Activated naive CD8-positive, alpha-beta T cell treated with anti-CD3 and anti-CD28 coated beads, Interleukin-2, amount 10 ng/mL, durations not matched to agents 7 days and 5 days (primary cell): ENCODE results near the gene BRSK2. TPM values are rescaled to one million over a fixed set of nuclear protein-coding genes. Genes with fewer than 3 reads are reported as not detected.

Experiments used
- ATAC-seq: fragments of 150-1000 bp; cut with Tn5 transposase; one replicate; pipeline ENCODE4 v1.10.0; 2021; ENCODE audit warnings: low read depth, moderate library complexity
- POLR2A ChIA-PET: fragments of 350-600 bp; sonication (Branson Sonifier 250); formaldehyde crosslinking; loops from one replicate; lab custom pipeline; 2021; ENCODE audit warnings: antibody characterized with exemption; lab: Charles Lee
- DNase-seq: peaks from one replicate; pipeline ENCODE4 v3.0.0; 2021
- H3K27ac Mint-ChIP-seq: one replicate; pipeline ENCODE4 v1.8.0; 2022; ENCODE audit warnings: mild to moderate bottlenecking, mixed read lengths
- H3K27me3 Mint-ChIP-seq: one replicate; pipeline ENCODE4 v1.8.0; 2022; ENCODE audit warnings: mild to moderate bottlenecking, moderate library complexity, mixed read lengths
- H3K36me3 Mint-ChIP-seq: one replicate; pipeline ENCODE4 v1.8.0; 2021; ENCODE audit warnings: mild to moderate bottlenecking, mixed read lengths
- H3K4me1 Mint-ChIP-seq: one replicate; pipeline ENCODE4 v1.8.0; 2021; ENCODE audit warnings: mixed read lengths
- H3K4me3 Mint-ChIP-seq: one replicate; pipeline ENCODE4 v1.8.0; 2022; ENCODE audit warnings: mild to moderate bottlenecking, moderate library complexity, mixed read lengths
- H3K9me3 Mint-ChIP-seq: one replicate; pipeline ENCODE4 v1.8.0; 2021; ENCODE audit warnings: mixed read lengths
- total RNA-seq, 2 experiments: library from RNA; stranded (reverse); gene quantifications; one replicate each; pipeline ENCODE4 v1.2.3, GENCODE V29; 2021

Gene BRSK2
- total RNA-seq, 2 experiments from 2014 or later = 0.36 to 0.37 TPM

DNA sequence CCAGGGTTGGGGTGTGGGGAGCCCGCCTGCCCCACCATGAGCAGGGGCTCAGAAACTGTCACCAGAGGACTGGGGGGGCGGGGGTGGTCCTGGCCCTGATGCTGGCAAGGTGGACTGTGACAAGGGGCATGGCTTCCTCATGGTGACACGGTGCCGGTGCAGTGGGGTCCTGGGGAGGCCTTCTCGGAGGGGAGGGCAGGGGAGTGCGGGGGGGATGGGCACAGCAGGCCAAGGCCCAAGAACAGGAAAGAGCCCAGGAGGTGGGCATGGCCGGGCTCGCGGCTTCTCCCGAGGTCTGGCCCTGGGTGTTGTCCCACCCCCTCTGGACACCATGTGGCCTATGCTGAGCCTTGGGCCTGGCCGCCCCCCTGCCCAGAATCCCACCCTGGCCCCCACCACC, 49.6 kb downstream of the BRSK2 start:
- POLR2A ChIA-PET = no interaction called here
- DNase-seq (no peak), ATAC-seq (no peak)
- Mint-ChIP-seq H3K27ac (no peak overlapping the region), H3K9me3 (no peaks in the 10 kb centered on the region), H3K36me3 (no peaks in the 10 kb centered on the region), H3K4me1 (no peaks in the 10 kb centered on the region), H3K4me3 (no peak overlapping the region), H3K27me3 (no peaks in the 10 kb centered on the region)

DNA sequence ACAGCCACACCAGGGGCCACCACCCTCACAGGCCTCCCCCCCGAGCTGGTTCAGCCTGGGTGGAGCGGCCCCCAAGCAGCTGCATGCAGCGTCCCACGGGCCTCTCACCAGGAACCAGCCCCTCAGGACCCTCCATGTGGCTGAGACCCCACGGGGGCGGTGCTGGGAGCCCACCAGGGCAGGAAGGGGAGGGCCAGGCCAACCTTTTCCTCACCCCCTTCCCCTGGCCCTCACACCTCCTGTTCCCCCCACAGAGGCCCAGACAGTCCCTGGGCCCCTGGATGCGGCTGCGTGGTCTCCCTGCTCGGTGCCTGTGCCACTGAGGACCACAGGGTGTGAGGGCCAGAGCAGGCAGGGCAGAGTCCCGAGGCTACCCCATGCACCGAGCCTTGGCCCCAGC, 50.3 kb downstream of the BRSK2 start:
- DNase-seq = no peak
- H3K4me3 Mint-ChIP-seq = no peak overlapping the region
- no peaks in the 10 kb centered on the region for H3K4me1 Mint-ChIP-seq
- no peaks in the 10 kb centered on the region for H3K9me3 Mint-ChIP-seq
- no peaks in the 10 kb centered on the region for H3K27me3 Mint-ChIP-seq
- POLR2A ChIA-PET = no interaction called here
- ATAC-seq = no peak
- H3K36me3 Mint-ChIP-seq = no peaks in the 10 kb centered on the region
- H3K27ac Mint-ChIP-seq = no peak overlapping the region

DNA sequence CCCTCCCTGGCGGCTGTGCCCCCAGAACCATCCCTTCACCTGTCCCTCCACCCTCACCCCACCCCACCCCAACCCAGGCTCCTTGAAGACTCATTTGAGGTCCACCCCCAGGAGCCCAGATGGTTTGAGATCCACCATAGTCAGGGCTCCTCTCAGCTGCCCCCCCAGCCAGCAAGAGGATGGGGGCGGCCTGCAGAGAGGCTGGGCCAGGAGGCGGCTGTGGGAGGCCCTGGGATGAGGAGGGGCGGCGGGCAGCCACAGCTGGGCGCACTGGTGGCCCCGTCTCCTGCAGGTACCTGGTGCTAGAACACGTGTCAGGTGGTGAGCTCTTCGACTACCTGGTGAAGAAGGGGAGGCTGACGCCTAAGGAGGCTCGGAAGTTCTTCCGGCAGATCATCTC, 50.8 kb downstream of the BRSK2 start:
- no peaks in the 10 kb centered on the region for H3K9me3 Mint-ChIP-seq
- ATAC-seq (no peak), DNase-seq (no peak)
- H3K36me3 Mint-ChIP-seq = no peaks in the 10 kb centered on the region
- no peaks in the 10 kb centered on the region for H3K4me1 Mint-ChIP-seq
- no peaks in the 10 kb centered on the region for H3K27me3 Mint-ChIP-seq
- no peak overlapping the region for H3K4me3 Mint-ChIP-seq
- H3K27ac Mint-ChIP-seq = no peak overlapping the region
- POLR2A ChIA-PET = no interaction called here

DNA sequence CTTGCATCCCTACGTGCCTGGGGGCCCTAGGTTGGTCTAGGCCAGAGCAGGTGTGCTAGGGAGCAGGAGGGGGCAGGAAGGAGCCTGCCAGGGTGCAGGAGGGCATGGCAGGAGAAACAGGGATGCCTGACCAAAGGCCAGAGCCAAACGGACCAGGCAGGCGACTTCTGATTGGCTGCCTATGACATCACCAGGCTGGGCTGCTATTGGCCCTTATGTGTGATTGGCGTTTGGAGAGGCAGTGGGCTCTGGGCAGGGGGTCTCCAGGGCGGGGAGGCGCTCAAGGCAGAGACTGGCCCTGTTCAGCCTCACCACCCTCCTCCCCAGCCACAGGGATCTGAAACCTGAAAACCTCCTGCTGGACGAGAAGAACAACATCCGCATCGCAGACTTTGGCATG, 52.4 kb downstream of the BRSK2 start:
- no peak for ATAC-seq
- Mint-ChIP-seq H3K9me3 (no peaks in the 10 kb centered on the region), H3K4me3 (no peak overlapping the region), H3K36me3 (no peaks in the 10 kb centered on the region), H3K4me1 (no peaks in the 10 kb centered on the region), H3K27me3 (no peaks in the 10 kb centered on the region), H3K27ac (no peak overlapping the region)
- POLR2A ChIA-PET = no interaction called here
- no peak for DNase-seq

DNA sequence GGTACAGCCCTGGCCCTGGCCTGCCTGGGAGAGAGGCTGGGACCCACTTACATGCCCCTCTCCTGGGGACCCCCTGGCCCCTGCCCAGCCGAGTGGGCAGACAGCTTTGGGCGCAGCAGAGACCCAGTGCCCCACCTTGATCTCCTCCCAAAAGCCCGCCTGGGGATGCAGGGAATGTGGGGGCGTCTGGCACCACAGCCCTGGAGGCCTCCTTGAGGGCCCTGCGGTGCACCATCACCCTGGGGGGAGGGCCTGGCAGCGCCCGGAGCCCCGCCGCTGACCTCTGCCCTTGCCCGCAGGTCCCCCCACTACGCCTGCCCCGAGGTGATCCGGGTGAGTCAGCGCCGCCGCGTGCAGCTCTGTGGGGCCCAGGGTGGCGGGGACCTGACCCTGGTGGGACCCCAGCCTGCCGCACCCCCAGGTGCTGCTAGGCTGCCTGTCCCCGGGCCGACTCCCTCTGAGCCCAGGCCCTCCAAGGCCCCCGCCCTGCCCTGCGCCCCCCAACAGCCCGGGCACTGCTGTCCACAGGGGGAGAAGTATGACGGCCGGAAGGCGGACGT, 53.2 kb downstream of the BRSK2 start:
- no peaks in the 10 kb centered on the region for H3K9me3 Mint-ChIP-seq
- POLR2A ChIA-PET = no interaction called here

DNA sequence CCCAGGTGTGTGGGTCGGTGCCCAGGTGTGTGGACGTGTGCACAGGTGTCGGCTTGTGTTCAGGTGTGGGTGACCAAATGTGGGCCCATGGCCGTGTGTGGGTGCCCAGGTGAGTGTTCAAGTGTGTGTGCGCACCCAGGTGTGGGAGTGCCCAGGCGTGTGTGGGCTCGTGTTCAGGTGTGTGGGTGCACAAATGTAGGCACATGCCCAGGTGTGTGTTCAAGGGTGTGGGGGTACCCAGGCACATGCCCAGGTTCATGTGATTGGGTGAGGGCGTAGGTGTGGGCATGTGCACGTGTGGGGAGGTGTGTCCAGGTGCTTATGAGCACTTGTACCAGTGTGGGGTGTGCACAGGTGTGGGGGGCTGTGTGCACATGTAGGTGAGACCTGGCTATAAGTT, 54.0 kb downstream of the BRSK2 start:
- H3K27ac Mint-ChIP-seq = no peak overlapping the region
- no peaks in the 10 kb centered on the region for H3K36me3 Mint-ChIP-seq
- H3K9me3 Mint-ChIP-seq = no peaks in the 10 kb centered on the region
- H3K4me3 Mint-ChIP-seq = no peak overlapping the region
- no peak for DNase-seq
- no peak for ATAC-seq
- no peaks in the 10 kb centered on the region for H3K4me1 Mint-ChIP-seq
- no peaks in the 10 kb centered on the region for H3K27me3 Mint-ChIP-seq
- POLR2A ChIA-PET = no interaction called here

More for the DNA sequence above, 53.2 kb downstream of the BRSK2 start:
- Mint-ChIP-seq H3K4me3 (no peak overlapping the region), H3K27me3 (no peaks in the 10 kb centered on the region), H3K27ac (no peak overlapping the region), H3K4me1 (no peaks in the 10 kb centered on the region), H3K36me3 (no peaks in the 10 kb centered on the region)
- ATAC-seq = no peak
- no peak for DNase-seq

DNA sequence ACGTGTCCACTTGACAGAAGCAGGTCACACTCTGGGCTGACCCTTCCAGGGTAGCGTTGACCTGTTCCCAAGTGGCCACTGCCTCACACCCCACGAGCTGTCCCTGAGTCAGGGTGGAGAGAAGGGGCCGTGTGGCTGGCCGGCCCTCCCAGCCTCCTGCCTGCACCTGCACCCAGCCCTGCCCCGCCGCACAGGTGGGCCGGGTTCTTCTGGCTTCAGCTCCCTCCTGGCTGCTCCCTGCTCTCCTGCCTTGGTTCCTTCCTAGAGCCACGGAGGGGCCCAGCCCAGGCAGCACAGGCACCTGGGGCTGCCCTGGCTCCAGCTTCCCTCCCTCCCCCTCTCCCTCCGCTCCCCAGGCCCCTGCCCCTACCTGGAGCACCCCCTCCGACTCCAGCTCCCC, 54.6 kb downstream of the BRSK2 start:
- Mint-ChIP-seq H3K36me3 (no peaks in the 10 kb centered on the region), H3K27me3 (no peaks in the 10 kb centered on the region), H3K27ac (no peak overlapping the region), H3K4me1 (no peaks in the 10 kb centered on the region), H3K4me3 (no peak overlapping the region), H3K9me3 (no peaks in the 10 kb centered on the region)
- POLR2A ChIA-PET = no interaction called here
- no peak for ATAC-seq
- no peak for DNase-seq

DNA sequence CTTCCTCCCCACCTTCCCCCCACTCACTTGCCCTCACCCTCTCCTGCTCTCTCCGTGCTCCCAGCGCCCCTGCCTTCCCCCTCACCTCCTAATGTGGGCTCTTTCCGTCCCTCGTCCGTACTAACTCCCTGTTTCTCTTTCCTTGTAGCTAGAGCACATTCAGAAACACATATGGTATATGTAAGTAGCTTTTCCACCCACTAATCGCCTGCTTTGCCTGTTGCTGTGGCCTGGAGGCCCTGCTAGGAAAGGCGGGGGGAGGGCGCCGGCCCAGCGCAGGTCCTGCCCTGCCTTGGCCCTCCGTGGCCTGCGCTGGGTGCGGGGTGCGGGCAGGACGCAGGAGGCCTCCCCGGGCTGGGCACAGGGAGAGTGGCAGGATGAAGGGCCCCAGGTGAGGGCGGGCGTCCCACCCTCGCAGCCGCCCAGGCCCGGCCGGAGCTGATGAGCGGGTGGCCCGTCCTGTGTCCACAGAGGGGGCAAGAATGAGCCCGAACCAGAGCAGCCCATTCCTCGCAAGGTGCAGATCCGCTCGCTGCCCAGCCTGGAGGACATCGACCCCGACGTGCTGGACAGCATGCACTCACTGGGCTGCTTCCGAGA, 55.2 kb downstream of the BRSK2 start:
- H3K27me3 Mint-ChIP-seq = no peaks in the 10 kb centered on the region
- ATAC-seq (no peak), DNase-seq (no peak)
- H3K4me1 Mint-ChIP-seq = no peaks in the 10 kb centered on the region
- POLR2A ChIA-PET = no interaction called here
- no peak overlapping the region for H3K27ac Mint-ChIP-seq
- no peaks in the 10 kb centered on the region for H3K9me3 Mint-ChIP-seq
- H3K36me3 Mint-ChIP-seq = no peaks in the 10 kb centered on the region
- H3K4me3 Mint-ChIP-seq = no peak overlapping the region

DNA sequence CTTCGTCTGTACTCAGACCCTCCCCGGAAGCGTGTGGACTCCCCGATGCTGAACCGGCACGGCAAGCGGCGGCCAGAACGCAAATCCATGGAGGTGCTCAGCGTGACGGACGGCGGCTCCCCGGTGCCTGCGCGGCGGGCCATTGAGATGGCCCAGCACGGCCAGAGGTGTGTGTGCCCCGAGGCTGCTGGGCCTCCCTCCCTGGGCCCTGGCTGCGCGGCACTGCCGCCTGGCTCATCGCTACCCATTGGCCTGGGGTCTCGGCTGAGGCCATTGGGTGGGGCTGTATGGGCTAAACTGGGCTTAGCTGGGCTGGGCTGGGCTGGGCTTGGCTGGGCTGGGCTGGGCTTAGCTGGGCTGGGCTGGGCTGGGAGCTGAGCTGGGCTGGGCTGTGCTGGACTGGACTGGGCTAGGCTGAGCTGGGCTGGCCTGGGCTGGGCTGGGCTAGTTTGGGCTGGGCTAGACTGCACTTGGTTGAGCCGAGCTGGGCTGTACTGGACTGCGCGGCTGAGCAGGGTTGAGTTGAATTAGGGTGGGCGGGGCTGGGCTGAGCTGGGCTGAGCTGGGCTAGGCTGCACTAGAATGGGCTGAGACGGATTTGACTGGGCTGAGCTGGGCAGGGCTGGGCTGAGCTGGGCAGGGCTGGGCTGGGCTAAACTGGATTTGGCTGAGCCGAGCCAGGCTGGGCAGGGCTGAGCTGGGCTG, 56.2 kb downstream of the BRSK2 start:
- no peak for ATAC-seq
- no peaks in the 10 kb centered on the region for H3K4me1 Mint-ChIP-seq
- no peaks in the 10 kb centered on the region for H3K9me3 Mint-ChIP-seq
- DNase-seq = no peak
- H3K27ac Mint-ChIP-seq = no peak overlapping the region
- no peaks in the 10 kb centered on the region for H3K36me3 Mint-ChIP-seq
- no peaks in the 10 kb centered on the region for H3K27me3 Mint-ChIP-seq
- POLR2A ChIA-PET = no interaction called here
- H3K4me3 Mint-ChIP-seq = no peak overlapping the region

DNA sequence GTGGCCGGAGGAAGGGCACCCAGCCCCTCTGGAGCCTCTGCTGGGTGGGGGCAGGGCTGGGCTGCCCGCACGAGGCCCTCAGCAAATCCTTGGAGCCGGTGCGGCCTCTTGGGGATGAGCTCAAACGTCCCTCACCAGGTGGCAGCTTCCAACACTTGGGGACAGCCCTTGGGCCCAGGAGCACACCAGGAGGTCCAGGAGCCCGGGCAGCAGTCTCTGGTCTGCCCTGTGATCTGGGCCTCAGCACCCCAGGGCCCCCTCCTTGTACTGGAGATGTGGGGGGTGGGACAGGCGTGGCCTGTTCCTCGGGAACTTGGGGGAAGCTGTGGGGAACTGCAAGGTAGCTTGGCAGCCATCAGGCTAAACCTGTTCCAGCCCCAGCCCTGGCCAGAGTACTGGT, 56.9 kb downstream of the BRSK2 start:
- Mint-ChIP-seq H3K27ac (no peak overlapping the region), H3K27me3 (no peaks in the 10 kb centered on the region), H3K9me3 (no peaks in the 10 kb centered on the region), H3K4me1 (no peaks in the 10 kb centered on the region), H3K4me3 (no peak overlapping the region), H3K36me3 (no peaks in the 10 kb centered on the region)
- POLR2A ChIA-PET = no interaction called here
- DNase-seq = no peak
- ATAC-seq = no peak

DNA sequence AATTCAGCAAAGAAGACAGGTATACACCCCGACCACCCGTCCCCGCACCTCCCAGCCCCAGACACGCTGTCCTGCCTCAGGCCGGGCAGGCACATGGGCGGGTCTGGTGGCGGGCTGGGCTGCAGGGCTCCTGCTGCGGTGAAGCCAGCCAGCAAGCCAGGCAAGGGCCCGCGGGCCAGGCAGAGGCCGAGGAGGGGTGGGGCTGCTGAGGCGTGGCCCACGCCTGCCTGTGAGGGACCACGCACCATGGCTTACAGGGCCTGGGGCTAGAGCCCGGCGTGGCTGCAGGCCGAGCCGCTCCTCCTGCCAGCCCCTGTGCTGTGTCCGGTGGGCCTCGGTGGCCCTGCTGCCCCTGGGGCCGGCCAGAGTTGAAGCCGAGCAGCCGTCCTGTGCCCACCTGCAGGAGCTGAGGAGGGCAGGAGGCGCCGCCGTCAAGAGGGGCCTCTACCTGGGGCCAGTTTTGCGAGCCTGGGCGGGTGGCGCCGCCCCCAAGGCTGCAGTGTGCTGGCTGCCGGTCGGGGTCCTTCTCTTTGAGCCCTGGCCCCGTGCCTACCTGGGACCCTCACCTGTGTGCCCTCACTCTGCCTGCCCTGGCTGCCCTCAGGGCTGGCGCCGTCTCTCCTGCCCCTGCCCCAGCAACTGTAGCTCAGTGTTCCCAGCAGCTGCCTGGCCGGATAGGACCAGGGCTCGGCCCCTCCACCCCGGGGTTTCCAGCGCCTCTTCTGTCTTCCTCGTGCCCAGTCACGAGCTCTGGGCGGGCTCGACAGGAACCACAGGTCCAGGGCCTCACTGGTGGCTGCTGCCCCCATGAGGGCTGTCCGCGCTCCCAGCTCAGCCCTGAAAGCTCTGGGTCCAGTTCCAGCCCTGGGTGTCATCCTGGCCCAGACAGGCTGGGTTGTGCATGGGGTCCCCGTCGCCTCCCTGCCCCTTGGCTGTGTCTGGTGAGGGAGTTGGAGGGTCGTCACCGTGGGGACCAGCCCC, 58.4 kb downstream of the BRSK2 start:
- DNase-seq (no peak), ATAC-seq (no peak)
- Mint-ChIP-seq H3K4me1 (no peaks in the 10 kb centered on the region), H3K27me3 (no peaks in the 10 kb centered on the region), H3K9me3 (no peaks in the 10 kb centered on the region), H3K27ac (no peak overlapping the region), H3K36me3 (no peaks in the 10 kb centered on the region), H3K4me3 (no peak overlapping the region)
- POLR2A ChIA-PET = no interaction called here

DNA sequence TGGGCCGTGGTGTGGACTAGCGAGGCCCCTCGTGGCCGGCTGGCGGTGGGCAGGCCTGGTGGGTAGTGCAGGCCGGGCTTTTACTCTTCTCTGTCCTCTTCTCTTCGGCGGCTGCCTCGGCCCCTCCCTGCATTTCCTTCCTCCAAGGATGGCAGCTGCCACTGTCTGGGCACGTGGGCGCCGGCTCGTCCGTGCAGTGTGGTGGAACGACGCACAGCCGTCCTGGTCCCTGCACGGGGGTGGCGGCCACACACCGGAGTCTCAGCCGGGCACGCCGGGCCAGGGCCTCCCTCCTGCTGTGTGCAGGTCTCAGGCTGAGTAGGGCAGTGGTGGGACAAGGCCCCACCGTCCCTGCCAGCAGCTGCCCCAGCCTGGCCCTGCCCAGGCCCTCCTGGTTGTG, 59.1 kb downstream of the BRSK2 start:
- Mint-ChIP-seq H3K27me3 (no peaks in the 10 kb centered on the region), H3K4me1 (no peaks in the 10 kb centered on the region), H3K36me3 (no peaks in the 10 kb centered on the region), H3K9me3 (no peaks in the 10 kb centered on the region), H3K27ac (no peak overlapping the region), H3K4me3 (no peak overlapping the region)
- DNase-seq (no peak), ATAC-seq (no peak)
- POLR2A ChIA-PET = no interaction called here

DNA sequence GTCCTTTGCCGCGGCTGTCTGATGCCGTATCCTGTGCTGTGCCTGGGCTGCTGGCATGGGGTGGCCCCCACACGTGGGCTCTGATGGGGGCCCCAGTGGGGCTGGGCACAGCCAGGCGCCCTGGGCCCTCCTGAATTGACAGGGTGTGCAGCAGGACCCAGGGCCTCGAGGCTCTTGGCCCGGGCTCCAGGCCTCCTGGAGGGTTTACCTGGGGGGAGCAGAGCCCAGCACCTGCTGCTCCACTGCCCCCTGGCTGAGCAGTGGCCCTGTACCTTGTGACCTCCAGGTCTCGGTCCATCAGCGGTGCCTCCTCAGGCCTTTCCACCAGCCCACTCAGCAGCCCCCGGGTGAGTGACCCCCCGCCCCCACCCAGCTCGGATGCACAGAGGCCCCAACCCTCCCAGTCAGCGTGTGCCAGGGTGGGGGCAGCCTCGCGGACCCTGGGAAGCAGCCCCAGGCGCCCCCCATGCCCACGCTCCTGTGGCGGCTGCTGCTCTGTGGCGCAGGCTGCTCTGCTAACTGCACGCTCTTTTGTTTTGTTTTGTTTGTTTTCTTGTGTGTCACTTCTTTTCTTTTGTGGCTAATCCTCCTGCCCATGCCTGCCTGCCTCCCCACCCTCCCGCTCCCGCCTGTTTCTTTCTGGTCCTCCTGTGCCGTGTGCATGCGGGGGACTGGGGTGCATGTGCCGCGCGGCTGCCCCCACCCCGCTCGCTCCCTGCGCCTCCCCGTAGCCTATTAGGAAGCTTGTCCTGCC, 59.9 kb downstream of the BRSK2 start:
- H3K4me3 Mint-ChIP-seq = no peak overlapping the region
- H3K36me3 Mint-ChIP-seq = no peaks in the 10 kb centered on the region
- POLR2A ChIA-PET = no interaction called here
- DNase-seq = no peak
- H3K27me3 Mint-ChIP-seq = no peaks in the 10 kb centered on the region
- no peaks in the 10 kb centered on the region for H3K9me3 Mint-ChIP-seq
- ATAC-seq = no peak
- no peaks in the 10 kb centered on the region for H3K4me1 Mint-ChIP-seq
- no peak overlapping the region for H3K27ac Mint-ChIP-seq
